Panc1 (cell line): ENCODE results near the gene VAV3. TPM values are rescaled to one million over a fixed set of nuclear protein-coding genes. Genes with fewer than 3 reads are reported as not detected.

ENCODE experiments used
- ATAC-seq: fragments of 200-7000 bp; cut with Tn5 transposase; 2 replicates; pipeline ENCODE4 v1.9.1; 2020; ENCODE audit warnings: mild to moderate bottlenecking, moderate library complexity
- BruUV-seq: library from RNA; stranded (reverse); fragments of 400-500 nt; replicated peaks from 2 replicates; lab custom pipeline; 2021; lab: Mats Ljungman, UMichigan
- CTCF ChIA-PET: fragments of 300-600 bp; sonication (Branson Sonifier 250); formaldehyde crosslinking; loops from one replicate; lab custom pipeline; 2022; ENCODE audit warnings: antibody characterized with exemption; lab: Charles Lee
- POLR2A ChIA-PET: fragments of 300-600 bp; sonication (Branson Sonifier 250); formaldehyde crosslinking; loops from one replicate; lab custom pipeline; 2022; ENCODE audit warnings: antibody characterized with exemption; lab: Charles Lee
- DNase-seq: peaks from one replicate; pipeline ENCODE4 v3.0.0-alpha.2; 2010; ENCODE audit warnings: low read depth, low spot score
- H3K27ac ChIP-seq: 2 replicates; pipeline ENCODE4 v1.5.1; 2011; ENCODE audit warnings: mild to moderate bottlenecking, low read length, inconsistent platforms
- H3K27me3 ChIP-seq: fragments of 200-500 bp; sonication (Bioruptor generic); 2 replicates; pipeline ENCODE4 v1.6.0; 2014; ENCODE audit warnings: low read length, inconsistent platforms; ENCODE audit not compliant: control insufficient read depth, insufficient read depth
- H3K36me3 ChIP-seq: fragments of 200-500 bp; sonication (Bioruptor generic); 2 replicates; pipeline ENCODE4 v1.5.1; 2014; ENCODE audit warnings: inconsistent platforms, mild to moderate bottlenecking, low read length, moderate library complexity; ENCODE audit not compliant: control insufficient read depth, insufficient read depth
- H3K4me1 ChIP-seq: 2 replicates; pipeline ENCODE4 v1.5.1; 2011; ENCODE audit warnings: inconsistent platforms, mild to moderate bottlenecking, low read length, moderate library complexity; ENCODE audit not compliant: control insufficient read depth, insufficient read depth
- H3K4me3 ChIP-seq, 2 experiments: 2 replicates each; pipeline ENCODE4 v1.5.1; 2011 to 2012; ENCODE audit warnings: low read depth in 2 of 2, low read length in 2 of 2, mild to moderate bottlenecking in 2 of 2, inconsistent platforms in 1 of 2, moderate library complexity in 1 of 2
- H3K9me3 ChIP-seq: fragments of 200-500 bp; sonication (Bioruptor generic); 2 replicates; pipeline ENCODE4 v1.5.1; 2014; ENCODE audit warnings: low read depth, mild to moderate bottlenecking, inconsistent platforms, low read length, moderate library complexity; ENCODE audit not compliant: control insufficient read depth, insufficient read depth
- POLR2AphosphoS5 ChIP-seq: IDR thresholded peaks from 2 replicates; pipeline ENCODE4 v1.6.1; 2012; ENCODE audit warnings: mild to moderate bottlenecking, low read depth, low read length, moderate library complexity
- REST ChIP-seq, 2 experiments: IDR thresholded peaks; 2 replicates each; pipeline ENCODE4 v1.6.1; 2011 to 2012; ENCODE audit warnings: low read depth in 2 of 2, control low read depth in 1 of 2, low read length in 1 of 2, mild to moderate bottlenecking in 1 of 2, moderate library complexity in 1 of 2; ENCODE audit not compliant: insufficient read depth in 1 of 2
- SIN3A ChIP-seq: IDR thresholded peaks from 2 replicates; pipeline ENCODE4 v1.6.1; 2012; ENCODE audit warnings: low read depth, mild to moderate bottlenecking, low read length, moderate library complexity, borderline replicate concordance; ENCODE audit not compliant: insufficient read depth
- TCF7L2 ChIP-seq: IDR thresholded peaks from 2 replicates; pipeline ENCODE4 v1.6.1; 2011; ENCODE audit warnings: mild to moderate bottlenecking, low read depth, low read length, inconsistent platforms
- in situ Hi-C: cut with HindIII; loops from 2 replicates; pipeline ENCODE4 v1.10.0; 2016; ENCODE audit warnings: low sequenced_read_pairs, low pct_unique_long_range_greater_than_20kb
- intact Hi-C: fragments of 100-400 bp; cut with micrococcal nuclease; formaldehyde crosslinking; loops from one replicate; pipeline ENCODE4 v1.10.0; 2022; ENCODE audit not compliant: unreplicated experiment
- total RNA-seq: library from RNA; stranded (reverse); gene quantifications from one replicate; pipeline ENCODE4 v1.2.1, GENCODE V29; 2021; ENCODE audit not compliant: unreplicated experiment
- TF ChIP-seq, protein P1 (sequence below): fragments of 450-650 bp; IDR thresholded peaks from 2 replicates; pipeline ENCODE4 v1.5.1; 2017; ENCODE audit warnings: mild to moderate bottlenecking

The VAV3 gene
- total RNA-seq, 1 experiment from 2014 or later = 0.23 TPM

GRCh38 chr1:107975851-107976250 is 10.9 kb upstream of the VAV3 start:
- in situ Hi-C loops = no loop called here
- ATAC-seq (no peak), DNase-seq (no peak)
- Histone ChIP-seq H3K9me3 (no peaks in the 10 kb centered on the region), H3K27ac (no peak overlapping the region), H3K4me3 (no peak overlapping the region), H3K4me1 (no peaks in the 10 kb centered on the region), H3K27me3 (0 out of 2 replicates have a peak, but pooled peaks cover 4% of the 10 kb centered on the region), H3K36me3 (no peaks in the 10 kb centered on the region)
- TF ChIP-seq, protein P1, sequence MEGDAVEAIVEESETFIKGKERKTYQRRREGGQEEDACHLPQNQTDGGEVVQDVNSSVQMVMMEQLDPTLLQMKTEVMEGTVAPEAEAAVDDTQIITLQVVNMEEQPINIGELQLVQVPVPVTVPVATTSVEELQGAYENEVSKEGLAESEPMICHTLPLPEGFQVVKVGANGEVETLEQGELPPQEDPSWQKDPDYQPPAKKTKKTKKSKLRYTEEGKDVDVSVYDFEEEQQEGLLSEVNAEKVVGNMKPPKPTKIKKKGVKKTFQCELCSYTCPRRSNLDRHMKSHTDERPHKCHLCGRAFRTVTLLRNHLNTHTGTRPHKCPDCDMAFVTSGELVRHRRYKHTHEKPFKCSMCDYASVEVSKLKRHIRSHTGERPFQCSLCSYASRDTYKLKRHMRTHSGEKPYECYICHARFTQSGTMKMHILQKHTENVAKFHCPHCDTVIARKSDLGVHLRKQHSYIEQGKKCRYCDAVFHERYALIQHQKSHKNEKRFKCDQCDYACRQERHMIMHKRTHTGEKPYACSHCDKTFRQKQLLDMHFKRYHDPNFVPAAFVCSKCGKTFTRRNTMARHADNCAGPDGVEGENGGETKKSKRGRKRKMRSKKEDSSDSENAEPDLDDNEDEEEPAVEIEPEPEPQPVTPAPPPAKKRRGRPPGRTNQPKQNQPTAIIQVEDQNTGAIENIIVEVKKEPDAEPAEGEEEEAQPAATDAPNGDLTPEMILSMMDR = no peak
- TF ChIP-seq SIN3A (no peak), POLR2AphosphoS5 (no peak), REST (IDR thresholded peaks at IDR 0.05; ENCODE audit: insufficient read depth in 1 of 2, low read depth in 2 of 2, low read length in 1 of 2) (no peak), TCF7L2 (no peak)
- intact Hi-C loops = no loop called here
- no TSS peak for BruUV-seq
- ChIA-PET CTCF (interaction anchor here (0.5 to 0.7 kb wide), 2 partner anchors 39 to 86 kb away, joined by 3 read pairs; no protein-coding TSS in a partner anchor), POLR2A (no interaction called here)

DNA sequence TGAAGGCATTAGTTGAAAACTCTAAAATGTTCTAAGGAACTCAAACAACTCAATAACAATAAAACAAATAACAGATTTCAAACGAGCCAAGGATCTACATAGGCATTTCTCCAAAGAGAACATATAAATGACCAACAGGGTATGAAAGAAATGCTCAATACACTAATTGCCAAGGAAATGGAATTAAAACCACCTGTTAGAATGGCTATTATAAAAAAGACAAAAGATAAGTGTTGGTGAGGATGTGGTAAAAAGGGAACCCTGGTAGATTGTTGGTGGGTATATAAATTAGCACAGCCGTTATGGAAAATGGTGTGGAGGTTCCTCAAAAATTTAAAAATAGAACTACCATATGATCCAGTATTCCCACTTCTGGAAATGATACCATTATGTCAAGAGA is 9.1 kb upstream of the VAV3 start:
- Histone ChIP-seq H3K4me3 (no peak overlapping the region), H3K4me1 (no peaks in the 10 kb centered on the region), H3K9me3 (no peaks in the 10 kb centered on the region), H3K27me3 (0 out of 2 replicates have a peak, but pooled peaks cover 4% of the 10 kb centered on the region), H3K27ac (no peak overlapping the region), H3K36me3 (no peaks in the 10 kb centered on the region)
- POLR2A ChIA-PET = no interaction called here
- no peak for ATAC-seq
- intact Hi-C loops = no loop called here
- no TSS peak for BruUV-seq
- CTCF ChIA-PET = no interaction called here
- DNase-seq = no peak
- in situ Hi-C loops = no loop called here
- TF ChIP-seq, protein P1 = no peak
- TF ChIP-seq POLR2AphosphoS5 = no peak
